Measurements from ENCODE around the gene JAML.

Gene JAML

GRCh38 chr11:118216621-118217481 lies 8.0 kb downstream of the JAML start:
- ATAC-seq (peak; percentile 81), DNase-seq (peak; percentile 68)

- DNase-seq (no peak), ATAC-seq (no peak)
These were observed 9.0 kb downstream of the JAML start for GRCh38 chr11:118215765-118216164.

GRCh38 chr11:118215262-118215661 lies 9.5 kb downstream of the JAML start:
- peak; percentile 50 for DNase-seq
- peak; percentile 21 for ATAC-seq

- no peak for DNase-seq
- no peak for ATAC-seq
These were observed 10.4 kb downstream of the JAML start for GRCh38 chr11:118214210-118214914.

- DNase-seq (no peak), ATAC-seq (no peak)
These were observed 11.0 kb downstream of the JAML start for GRCh38 chr11:118213781-118214180.

GRCh38 chr11:118213201-118213600 lies 11.6 kb downstream of the JAML start:
- DNase-seq: no peak
- no peak for ATAC-seq

- ATAC-seq (no peak), DNase-seq (no peak)
These were observed 12.0 kb downstream of the JAML start for GRCh38 chr11:118212781-118213191.

- no peak for ATAC-seq
- DNase-seq: no peak
These were observed 12.6 kb downstream of the JAML start for GRCh38 chr11:118212131-118212725.

- DNase-seq: no peak
- no peak for ATAC-seq
These were observed 13.8 kb downstream of the JAML start for GRCh38 chr11:118211006-118211405.

GRCh38 chr11:118210323-118210722 lies 14.5 kb downstream of the JAML start:
- no peak for ATAC-seq
- DNase-seq: no peak

- ATAC-seq (no peak), DNase-seq (no peak)
These were observed 15.8 kb downstream of the JAML start for GRCh38 chr11:118209033-118209432.

- ATAC-seq (peak; percentile 41), DNase-seq (no peak)
These were observed 17.7 kb downstream of the JAML start for GRCh38 chr11:118207079-118207478.

- DNase-seq: no peak
- ATAC-seq: no peak
These were observed 18.3 kb downstream of the JAML start for GRCh38 chr11:118206391-118207031.

- no peak for ATAC-seq
- no peak for DNase-seq
These were observed 19.0 kb downstream of the JAML start for GRCh38 chr11:118205606-118206378.

GRCh38 chr11:118202599-118203422 lies 22.0 kb downstream of the JAML start:
- ATAC-seq: peak; percentile 44

GRCh38 chr11:118201966-118202365 lies 22.8 kb downstream of the JAML start:
- ATAC-seq (no peak), DNase-seq (no peak)

More at GRCh38 chr11:118202599-118203422, 22.0 kb downstream of the JAML start:
- peak; percentile 80 for DNase-seq

- DNase-seq: peak; percentile 64
- ATAC-seq: peak; percentile 88
These were observed 23.7 kb downstream of the JAML start for GRCh38 chr11:118200901-118201680.

GRCh38 chr11:118200497-118200896 lies 24.3 kb downstream of the JAML start:
- ATAC-seq (no peak), DNase-seq (no peak)

GRCh38 chr11:118199135-118199534 lies 25.7 kb downstream of the JAML start:
- ATAC-seq: no peak
- DNase-seq: no peak

GRCh38 chr11:118198370-118198769 lies 26.4 kb downstream of the JAML start:
- DNase-seq: peak; percentile 93

More at GRCh38 chr11:118198370-118198769, 26.4 kb downstream of the JAML start:
- ATAC-seq: peak; percentile 26

Measured in stimulated activated naive CD8-positive, alpha-beta T cell treated with anti-CD3 and anti-CD28 coated beads, Interleukin-15, Interleukin-2, amounts not matched to agents 100 U/mL and 50 U/mL, for 24 hours (primary cell).